Left lung (tissue), 14 donors: ENCODE results near the gene MPZ. TPM values are rescaled to one million over a fixed set of nuclear protein-coding genes. Genes with fewer than 3 reads are reported as not detected.

Source experiments
- ATAC-seq: fragments of 200-7000 bp; cut with Tn5 transposase; one replicate; pipeline ENCODE4 v1.9.1; 2020; ENCODE audit warnings: moderate library complexity
- DNase-seq, 4 donors: peaks; one replicate each; pipeline ENCODE4 v3.0.0-alpha.2; 2013 to 2020
- H3K27ac ChIP-seq, 2 donors: fragments of 200-600 bp; sonication (generic) in 1 of 2; one replicate each; pipeline versions ENCODE4 v1.5.0 to v1.8.0; 2020 to 2021
- H3K27me3 ChIP-seq, 2 donors: fragments of 200-600 bp; sonication (generic) in 1 of 2; one replicate each; pipeline versions ENCODE4 v1.5.0 to v1.8.0; 2020 to 2021
- H3K36me3 ChIP-seq, 2 donors: fragments of 200-600 bp; sonication (generic) in 1 of 2; one replicate each; pipeline versions ENCODE4 v1.5.0 to v1.8.0; 2020 to 2021
- H3K4me1 ChIP-seq, 2 donors: fragments of 200-600 bp; one replicate each; pipeline ENCODE4 v1.8.0; 2021
- H3K4me3 ChIP-seq, 2 donors: fragments of 200-600 bp; sonication (generic) in 1 of 2; one replicate each; pipeline versions ENCODE4 v1.5.0 to v1.8.0; 2020 to 2021; ENCODE audit warnings: mild to moderate bottlenecking in 1 of 2
- H3K9me3 ChIP-seq, 2 donors: fragments of 200-600 bp; sonication (generic) in 1 of 2; one replicate each; pipeline versions ENCODE4 v1.5.0 to v1.8.0; 2020 to 2021
- CTCF ChIP-seq, 2 donors: fragments of 200-600 bp; sonication (generic) in 1 of 2; IDR thresholded peaks; one replicate each; pipeline versions ENCODE4 v1.5.0 to v1.8.0; 2021; ENCODE audit warnings: antibody characterized with exemption in 2 of 2
- intact Hi-C, 2 donors: fragments of 100-400 bp; cut with DNase I; formaldehyde crosslinking; loops; one replicate each; pipeline versions ENCODE4 v1.11.2 to v1.14.2; 2022
- long read RNA-seq, 12 donors: library from polyadenylated mRNA in 2 of 12; unstranded in 2 of 12; transcript quantifications; one replicate each; pipeline ENCODE4 v2.0.0 and lab custom pipeline, GENCODE V29; 2019 to 2026
- polyA plus RNA-seq, 6 donors: library from polyadenylated mRNA; unstranded; fragments of 120-200 nt; gene quantifications; one replicate each; pipeline ENCODE4 v1.2.1, GENCODE V29; 2013; ENCODE audit not compliant: insufficient read length in 6 of 6
- total RNA-seq, 2 donors: library from RNA; stranded (reverse); fragmentation: NEBNext Ultra II Directional; extraction: Animal tissue kit (Norgen Biotek cat#: 25700); gene quantifications; one replicate each; pipeline ENCODE4 v1.2.1, GENCODE V29; 2021
- donor health status: DM: no; HTN: yes; CAD: no.
- donor health status: DM: no; HTN: no; CAD: no.

MPZ gene
- total RNA-seq (1 to 10 TPM; 2.0 to 4.8 TPM), polyA plus RNA-seq (1 to 10 TPM; 2.1 to 5.5 (median 2.7) TPM)
- long read RNA-seq, donor 1, partial matches to known transcripts = 0 of 1 reads
- long read RNA-seq, donor 1, other reads (novel, unspliced or antisense) = 0 of 1 reads
- long read RNA-seq, donor 2, partial matches to known transcripts = 0 of 2 reads
- long read RNA-seq, donor 2, other reads (novel, unspliced or antisense) = 0 of 2 reads
- long read RNA-seq, donor 3, partial matches to known transcripts = 0 of 1 reads
- long read RNA-seq, donor 3, other reads (novel, unspliced or antisense) = 0 of 1 reads
- long read RNA-seq, donor 4 = 0 reads
- long read RNA-seq, donor 5 = 0 reads
- long read RNA-seq, donor 6 = 0 reads
- long read RNA-seq, donor 7, partial matches to known transcripts = 0 of 3 reads
- long read RNA-seq, donor 7, other reads (novel, unspliced or antisense) = 0 of 3 reads
- long read RNA-seq, donor 8, partial matches to known transcripts = 56 of 110 reads
- long read RNA-seq, donor 8, other reads (novel, unspliced or antisense) = 54 of 110 reads
- long read RNA-seq, donor 9 = 0 reads
- long read RNA-seq, donor 10 = 0 reads
- long read RNA-seq, donor 11, transcript MPZ-206 (6 exons, 1,955 nt) = major isoform, 25 of 25 reads
- long read RNA-seq, donor 11, partial matches to known transcripts = 0 of 25 reads
- long read RNA-seq, donor 11, other reads (novel, unspliced or antisense) = 0 of 25 reads
- long read RNA-seq, donor 12, partial matches to known transcripts = 110 of 115 reads
- long read RNA-seq, donor 12, other reads (novel, unspliced or antisense) = 5 of 115 reads

DNA sequence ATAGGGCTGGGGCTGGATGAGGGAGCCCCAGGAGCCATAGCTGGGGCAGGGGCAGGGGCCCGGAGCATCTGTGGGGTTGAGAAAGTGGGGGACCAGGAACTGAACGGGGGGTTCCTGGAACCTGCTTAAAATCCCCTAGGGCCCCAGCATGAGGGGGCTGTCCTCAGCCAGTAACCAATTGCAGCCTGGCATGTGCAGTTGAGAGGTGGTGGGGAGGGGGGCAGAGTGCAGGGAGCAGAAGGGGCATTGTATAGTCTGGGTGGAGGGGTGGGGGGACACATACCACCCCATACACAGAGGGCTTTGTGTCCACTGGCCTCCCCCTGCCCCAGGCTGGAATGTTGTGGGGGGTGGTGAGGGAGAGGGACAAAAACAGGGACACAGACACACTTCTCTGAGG, at the start of gene MPZ:
TSS of gene MPZ (minus strand) at position 101 of the 400 bp plus-strand sequence. CDS start at position 38, 63 bp downstream.
- peaks cover 0 to 30% of the 10 kb centered on the region in 2 donors for H3K4me1 ChIP-seq
- no peak within 1 kb of the TSS for H3K27ac ChIP-seq
- no peak within 1 kb of the TSS for H3K4me3 ChIP-seq
- ATAC-seq = no peak
- H3K36me3 ChIP-seq = no peaks in the 10 kb centered on the region
- H3K9me3 ChIP-seq = no peaks in the 10 kb centered on the region
- TF ChIP-seq CTCF (IDR thresholded peaks at IDR 0.05) = no peak
- DNase-seq = no peak
- no peaks in the 10 kb centered on the region for H3K27me3 ChIP-seq
- intact Hi-C loops = no loop called here

DNA sequence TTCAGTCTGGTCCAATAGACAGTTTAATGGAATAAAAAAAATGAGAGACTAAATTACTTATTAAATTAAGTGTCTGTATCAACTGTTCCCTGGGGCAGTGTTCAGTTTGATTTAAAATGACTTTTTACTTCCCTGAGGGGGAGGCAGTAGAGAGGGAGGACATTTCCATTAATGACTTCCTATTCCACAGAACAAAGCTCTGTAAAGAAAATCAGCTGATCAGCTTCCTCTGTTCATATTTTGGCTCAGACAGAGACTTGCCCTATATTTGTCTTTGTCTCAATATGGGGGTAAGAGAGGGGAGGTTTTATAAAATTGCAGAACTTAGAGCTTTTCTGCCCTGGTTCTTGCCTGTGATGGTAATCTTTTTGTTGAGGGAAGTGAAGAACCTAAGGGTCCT, 49.5 kb upstream of the MPZ start:
- peaks cover 0 to 29% of the 10 kb centered on the region in 2 donors for H3K36me3 ChIP-seq
- ATAC-seq = peak; percentile 65
- H3K27ac ChIP-seq = peak overlapping the region; percentile 21 to 60
- no peak for DNase-seq
- H3K27me3 ChIP-seq = no peaks in the 10 kb centered on the region
- H3K4me3 ChIP-seq = no peak overlapping the region
- peaks cover 0 to 11% of the 10 kb centered on the region in 2 donors for H3K4me1 ChIP-seq
- intact Hi-C loops = no loop called here
- H3K9me3 ChIP-seq = no peaks in the 10 kb centered on the region
- no peak for TF ChIP-seq CTCF (IDR thresholded peaks at IDR 0.05)

- DNase-seq (no peak), ATAC-seq (no peak)
- intact Hi-C loops = no loop called here
- no peak overlapping the region for H3K4me3 ChIP-seq
- no peak for TF ChIP-seq CTCF (IDR thresholded peaks at IDR 0.05)
- peaks cover 0 to 14% of the 10 kb centered on the region in 2 donors for H3K4me1 ChIP-seq
- peaks cover 0 to 28% of the 10 kb centered on the region in 2 donors for H3K36me3 ChIP-seq
- no peaks in the 10 kb centered on the region for H3K9me3 ChIP-seq
- H3K27ac ChIP-seq = no peak overlapping the region
- no peaks in the 10 kb centered on the region for H3K27me3 ChIP-seq
Observed at GRCh38 chr1:161357073-161357472, 47.3 kb upstream of the MPZ start.

DNA sequence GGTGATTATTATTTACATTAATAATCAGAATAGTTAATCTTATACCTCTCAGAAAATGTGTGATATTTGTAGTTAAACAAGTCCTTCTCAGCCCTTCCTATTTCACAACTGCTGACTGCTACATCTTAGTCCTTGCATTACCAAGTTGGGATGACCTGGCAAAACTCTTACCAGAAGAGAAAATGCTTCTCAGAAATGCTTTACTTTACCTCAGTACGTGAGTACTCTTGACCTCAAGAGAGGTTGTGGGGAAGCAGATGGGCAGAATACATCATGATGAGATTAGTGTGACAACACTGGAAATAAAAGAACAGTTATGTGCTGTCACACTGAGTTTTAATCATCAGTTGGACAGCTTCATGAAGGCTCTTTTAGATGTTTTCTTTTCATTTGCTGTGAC, 41.7 kb upstream of the MPZ start:
- TF ChIP-seq CTCF (IDR thresholded peaks at IDR 0.05) = no peak
- peak; percentile 54 for ATAC-seq
- H3K9me3 ChIP-seq = no peaks in the 10 kb centered on the region
- no peak overlapping the region for H3K4me3 ChIP-seq
- H3K36me3 ChIP-seq = peaks cover 0 to 16% of the 10 kb centered on the region in 2 donors
- DNase-seq = no peak
- H3K4me1 ChIP-seq = peaks cover 0 to 19% of the 10 kb centered on the region in 2 donors
- H3K27me3 ChIP-seq = no peaks in the 10 kb centered on the region
- intact Hi-C loops = no loop called here
- H3K27ac ChIP-seq = peak overlapping the region in 1 of 2 donors; percentile 79

- Histone ChIP-seq H3K36me3 (peaks cover 0 to 24% of the 10 kb centered on the region in 2 donors), H3K4me3 (no peak overlapping the region), H3K27me3 (no peaks in the 10 kb centered on the region), H3K27ac (peak overlapping the region in 1 of 2 donors; percentile 79), H3K4me1 (peaks cover 0 to 19% of the 10 kb centered on the region in 2 donors), H3K9me3 (no peaks in the 10 kb centered on the region)
- intact Hi-C loops = no loop called here
- TF ChIP-seq CTCF (IDR thresholded peaks at IDR 0.05) = no peak
- DNase-seq (no peak), ATAC-seq (no peak)
Observed at GRCh38 chr1:161350671-161351070, 40.9 kb upstream of the MPZ start.
